MM.1S (cell line): Measurements from ENCODE around the gene ACBD6.

Experiments used
- DNase-seq: peaks from one replicate; pipeline ENCODE4 v3.0.0-alpha.2; 2015
- H2AFZ ChIP-seq: fragments of 300-600 bp; sonication (generic); 2 replicates; pipeline ENCODE4 v1.6.0; 2016; ENCODE audit warnings: antibody characterized with exemption, low read length
- H3F3A ChIP-seq: fragments of 300-600 bp; sonication (generic); 2 replicates; pipeline ENCODE4 v1.6.1; 2016; ENCODE audit warnings: mild to moderate bottlenecking, antibody characterized with exemption, low read length, moderate library complexity, mixed read lengths; ENCODE audit not compliant: insufficient read depth
- H3K27ac ChIP-seq: fragments of 300-600 bp; sonication (generic); 2 replicates; pipeline ENCODE4 v1.5.1; 2016; ENCODE audit warnings: mild to moderate bottlenecking, low read length
- H3K27me3 ChIP-seq: fragments of 300-600 bp; sonication (generic); replicated peaks from 2 replicates; pipeline ENCODE4 v1.6.0; 2016; ENCODE audit warnings: low read length; ENCODE audit not compliant: insufficient read depth
- H3K36me3 ChIP-seq: fragments of 300-600 bp; sonication (generic); replicated peaks from 2 replicates; pipeline ENCODE4 v1.6.1; 2016; ENCODE audit warnings: mild to moderate bottlenecking, low read length, mixed read lengths; ENCODE audit not compliant: insufficient read depth
- H3K4me1 ChIP-seq: fragments of 300-600 bp; sonication (generic); 2 replicates; pipeline ENCODE4 v1.6.1; 2016; ENCODE audit warnings: low read length, mixed read lengths
- H3K4me2 ChIP-seq: fragments of 300-600 bp; sonication (generic); 2 replicates; pipeline ENCODE4 v1.6.0; 2016; ENCODE audit warnings: low read depth, low read length
- H3K4me3 ChIP-seq: fragments of 300-600 bp; sonication (generic); 2 replicates; pipeline ENCODE4 v1.5.1; 2016; ENCODE audit warnings: low read length, mixed read lengths
- H3K79me2 ChIP-seq: fragments of 300-600 bp; sonication (generic); 2 replicates; pipeline ENCODE4 v1.6.1; 2016; ENCODE audit warnings: mixed run types, low read length, mixed read lengths
- H3K9ac ChIP-seq: fragments of 300-600 bp; sonication (generic); 2 replicates; pipeline ENCODE4 v1.6.1; 2016; ENCODE audit warnings: low read length, mixed read lengths
- H3K9me2 ChIP-seq: fragments of 300-600 bp; sonication (generic); replicated peaks from 2 replicates; pipeline ENCODE4 v1.6.1; 2016; ENCODE audit warnings: mild to moderate bottlenecking, low read length, mixed read lengths; ENCODE audit not compliant: insufficient read depth
- H3K9me3 ChIP-seq: fragments of 300-600 bp; sonication (generic); replicated peaks from 2 replicates; pipeline ENCODE4 v1.6.1; 2016; ENCODE audit warnings: mild to moderate bottlenecking, low read length, mixed read lengths; ENCODE audit not compliant: insufficient read depth
- H4K20me1 ChIP-seq: fragments of 300-600 bp; sonication (generic); 2 replicates; pipeline ENCODE4 v1.6.1; 2016; ENCODE audit warnings: mild to moderate bottlenecking, low read length, moderate library complexity, mixed read lengths; ENCODE audit not compliant: insufficient read depth
- CTCF ChIP-seq: fragments of 300-600 bp; sonication (generic); IDR thresholded peaks from 2 replicates; pipeline ENCODE4 v1.5.1; 2016; ENCODE audit warnings: antibody characterized with exemption, low read length, mixed read lengths
- EZH2 ChIP-seq: fragments of 300-600 bp; sonication (generic); optimal IDR thresholded peaks from 2 replicates; pipeline ENCODE3; 2017; ENCODE audit warnings: low read depth, mild to moderate bottlenecking, antibody characterized with exemption, low read length, mixed read lengths
- EZH2phosphoT487 ChIP-seq: fragments of 300-600 bp; sonication (generic); IDR thresholded peaks from 2 replicates; pipeline ENCODE4 v1.6.1; 2018; ENCODE audit warnings: antibody characterized with exemption, low read length

ACBD6 gene

GRCh38 chr1:180515857-180516388 lies 13.5 kb upstream of the ACBD6 start:
- H3K27ac ChIP-seq: no peak overlapping the region
- TF ChIP-seq CTCF (peak; percentile 91), EZH2 (no peak), EZH2phosphoT487 (no peak)
- no peaks in the 10 kb centered on the region for H3K79me2 ChIP-seq
- H3K4me1 ChIP-seq: peaks cover 6% of the 10 kb centered on the region; the same call in 1 of the 2 replicates
- no peaks in the 10 kb centered on the region for H3K9me2 ChIP-seq
- peak overlapping the region; percentile 25; the same call in 1 of the 2 replicates for H3K4me2 ChIP-seq
- no peak overlapping the region for H3K9ac ChIP-seq
- H4K20me1 ChIP-seq: no peaks in the 10 kb centered on the region
- H3F3A ChIP-seq: no peaks in the 10 kb centered on the region
- H3K4me3 ChIP-seq: no peak overlapping the region
- peak overlapping the region; percentile 29; the same call in 1 of the 2 replicates for H2AFZ ChIP-seq
- peak; percentile 78 for DNase-seq
- H3K9me3 ChIP-seq: no peaks in the 10 kb centered on the region
- no peaks in the 10 kb centered on the region for H3K27me3 ChIP-seq
- no peaks in the 10 kb centered on the region for H3K36me3 ChIP-seq

- Histone ChIP-seq H2AFZ (peak overlapping the region; percentile 29; the same call in 1 of the 2 replicates), H3K27me3 (no peaks in the 10 kb centered on the region), H4K20me1 (no peaks in the 10 kb centered on the region), H3K79me2 (no peaks in the 10 kb centered on the region), H3K4me2 (peak overlapping the region; percentile 25; the same call in 1 of the 2 replicates), H3K9me2 (no peaks in the 10 kb centered on the region), H3K36me3 (no peaks in the 10 kb centered on the region), H3K27ac (no peak overlapping the region), H3F3A (no peaks in the 10 kb centered on the region), H3K4me3 (no peak overlapping the region), H3K9ac (no peak overlapping the region), H3K9me3 (no peaks in the 10 kb centered on the region), H3K4me1 (peaks cover 6% of the 10 kb centered on the region; the same call in 1 of the 2 replicates)
- TF ChIP-seq CTCF: no peak
- no peak for DNase-seq
Measured at GRCh38 chr1:180515364-180515763, 13.0 kb upstream of the ACBD6 start.

GRCh38 chr1:180513531-180513930 lies 11.2 kb upstream of the ACBD6 start:
- Histone ChIP-seq H3K27ac (no peak overlapping the region), H3F3A (no peaks in the 10 kb centered on the region), H3K27me3 (no peaks in the 10 kb centered on the region), H3K9me3 (no peaks in the 10 kb centered on the region), H3K4me1 (peaks cover 6% of the 10 kb centered on the region; the same call in 1 of the 2 replicates), H4K20me1 (no peaks in the 10 kb centered on the region), H3K36me3 (no peaks in the 10 kb centered on the region), H3K9ac (no peak overlapping the region), H2AFZ (no peak overlapping the region), H3K4me3 (no peak overlapping the region), H3K4me2 (no peak overlapping the region), H3K79me2 (no peaks in the 10 kb centered on the region), H3K9me2 (no peaks in the 10 kb centered on the region)
- no peak for DNase-seq
- TF ChIP-seq CTCF (no peak), EZH2 (no peak)
